Activated T-cell treated with anti-CD3 and anti-CD28 coated beads for 24 hours (primary cell): ENCODE measurements around the gene SPINK13.
"Not testable (repeated sequence)": the region's sequence is repeated elsewhere in the genome, so short reads cannot be mapped to it uniquely, and the experiment has no call there.

Experiments
- DNase-seq: peaks from one replicate; pipeline ENCODE4 v3.0.0-alpha.2; 2020; ENCODE audit warnings: low read depth

Gene SPINK13, protein sequence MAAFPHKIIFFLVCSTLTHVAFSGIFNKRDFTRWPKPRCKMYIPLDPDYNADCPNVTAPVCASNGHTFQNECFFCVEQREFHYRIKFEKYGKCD

DNA sequence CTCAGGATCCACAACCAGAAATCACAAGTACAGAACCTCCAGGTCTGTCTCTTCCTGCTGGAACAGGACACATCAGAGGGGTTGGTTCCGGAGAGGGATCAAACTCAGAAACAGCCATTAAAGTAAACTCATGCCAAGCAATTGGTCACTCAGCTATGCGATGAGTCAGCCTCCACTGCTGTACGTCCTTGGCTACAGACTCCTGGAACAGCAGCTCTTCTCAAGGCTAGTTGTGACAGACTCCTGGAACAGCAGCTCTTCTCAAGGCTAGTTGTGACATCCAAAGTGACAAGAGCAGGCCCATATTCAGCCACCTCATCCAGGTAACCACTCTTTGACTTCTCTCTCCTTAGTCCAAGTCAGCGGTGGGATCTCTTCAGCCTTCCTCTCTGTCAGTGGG, at the start of gene SPINK13:
Gene SPINK13 (plus strand): TSS at position 229 of the 400 bp plus-strand sequence. CDS start 1,279 bp downstream, outside the sequence.
- DNase-seq: no peak

DNA sequence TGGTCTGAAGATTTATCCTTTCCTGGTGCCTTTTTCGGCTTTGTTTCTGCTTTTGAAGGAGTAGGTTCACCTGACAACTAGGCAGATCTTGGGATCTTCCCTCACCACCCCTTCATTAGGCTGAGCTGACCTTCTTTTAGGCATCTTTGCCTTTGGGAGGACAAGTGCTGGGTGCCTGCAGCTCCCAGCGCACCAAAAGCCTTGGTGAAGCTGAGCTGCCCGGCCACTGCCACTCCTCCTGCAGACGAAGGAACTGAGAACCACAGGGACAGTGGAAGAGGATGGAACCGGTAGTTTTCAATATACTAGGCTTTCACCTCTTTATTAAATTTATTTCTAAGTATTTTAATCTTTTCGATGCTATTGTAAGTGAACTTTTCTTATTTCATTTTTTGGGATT, 47.1 kb upstream of the SPINK13 start:
- DNase-seq: no peak

DNA sequence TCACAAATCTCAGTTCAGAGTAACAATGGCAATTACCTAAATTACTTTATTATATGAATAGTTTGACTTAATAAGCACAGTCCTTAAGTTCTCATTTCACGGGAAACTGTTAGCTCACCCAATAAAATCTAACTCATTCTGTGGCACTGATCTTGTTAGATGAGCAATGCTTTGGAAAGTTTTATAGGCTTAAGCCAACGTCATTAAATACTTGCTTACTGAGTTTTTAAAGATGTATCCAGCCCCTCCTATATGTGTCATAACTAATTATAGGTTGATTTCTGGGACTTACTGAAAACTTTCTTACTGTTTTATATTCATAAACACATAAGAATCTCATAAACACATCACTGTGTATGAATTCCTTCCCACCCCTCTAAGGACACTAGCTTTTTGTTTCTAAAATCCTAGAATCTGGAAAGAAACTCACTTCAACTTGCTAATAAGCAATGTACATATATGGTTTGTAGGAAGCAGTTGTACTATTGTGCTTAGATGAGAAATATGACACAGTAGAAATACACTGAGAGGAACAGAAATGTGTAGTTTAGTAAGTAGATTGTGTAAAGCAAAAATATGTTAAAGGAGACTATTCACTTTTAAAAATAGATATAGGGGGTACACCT, 44.4 kb upstream of the SPINK13 start:
- no peak for DNase-seq

DNA sequence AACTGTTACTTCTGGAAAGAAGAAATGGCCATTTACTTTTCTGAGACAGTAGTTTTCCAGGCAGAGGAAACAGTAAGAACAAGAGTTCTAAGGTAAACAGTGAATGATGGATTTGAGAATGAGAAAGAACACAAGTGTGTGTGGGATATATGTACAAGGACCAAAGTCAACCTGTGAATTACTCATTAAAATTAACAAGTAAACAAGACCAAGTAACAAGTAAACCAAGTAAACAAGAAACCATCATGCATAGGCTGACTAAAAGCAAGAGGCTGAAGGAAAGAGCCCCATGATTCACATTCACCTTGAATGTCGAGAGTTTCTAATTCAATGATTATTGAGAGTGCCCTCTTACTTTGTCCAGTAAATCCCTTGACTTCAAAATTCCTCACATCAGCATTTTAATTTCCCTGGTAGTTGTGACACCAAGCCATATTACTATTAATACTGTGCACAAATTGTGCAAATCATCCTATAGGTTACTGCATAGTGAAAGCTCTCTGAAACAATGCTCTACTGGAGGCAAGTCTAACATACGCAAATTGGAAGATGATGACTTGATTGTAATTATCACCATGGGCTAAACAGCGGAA, 40.1 kb upstream of the SPINK13 start:
- DNase-seq: no peak

DNA sequence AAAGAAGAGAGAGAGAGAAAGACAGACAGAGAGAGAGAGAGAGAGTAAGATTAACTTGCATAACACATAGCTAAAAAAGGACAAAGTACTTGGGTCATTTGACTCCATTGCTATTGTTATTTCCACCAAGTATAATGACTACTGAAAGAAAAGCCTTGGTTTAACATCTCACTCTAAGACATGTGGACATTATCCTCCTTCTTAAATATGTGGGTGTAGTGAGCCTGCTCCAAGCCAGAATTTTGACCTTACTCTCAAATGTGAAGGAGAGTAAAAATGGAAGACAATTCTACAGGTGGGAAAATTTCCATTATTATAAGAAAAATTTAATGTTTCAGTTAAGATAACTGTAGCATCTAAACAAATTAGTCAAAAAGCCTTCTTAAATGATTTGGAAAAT, 38.8 kb upstream of the SPINK13 start:
- DNase-seq: no peak

DNA sequence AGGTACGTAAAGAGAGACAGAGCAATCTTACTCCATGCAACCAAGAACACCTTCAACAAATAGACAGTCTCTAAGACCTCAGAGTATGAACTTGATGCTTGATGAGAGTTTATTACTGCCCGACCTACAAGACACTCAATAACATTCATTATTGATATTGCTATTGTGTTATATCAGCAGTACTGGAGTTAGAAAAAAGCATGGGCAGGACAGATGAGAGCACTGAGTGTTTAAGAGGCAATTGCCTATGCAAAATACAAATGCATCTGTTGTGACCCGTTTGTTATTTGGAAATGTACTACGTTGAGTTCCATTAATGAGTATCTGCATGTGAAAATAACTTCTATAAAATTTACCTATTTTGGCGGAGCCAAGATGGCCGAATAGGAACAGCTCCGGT, 38.4 kb upstream of the SPINK13 start:
- no peak for DNase-seq

DNA sequence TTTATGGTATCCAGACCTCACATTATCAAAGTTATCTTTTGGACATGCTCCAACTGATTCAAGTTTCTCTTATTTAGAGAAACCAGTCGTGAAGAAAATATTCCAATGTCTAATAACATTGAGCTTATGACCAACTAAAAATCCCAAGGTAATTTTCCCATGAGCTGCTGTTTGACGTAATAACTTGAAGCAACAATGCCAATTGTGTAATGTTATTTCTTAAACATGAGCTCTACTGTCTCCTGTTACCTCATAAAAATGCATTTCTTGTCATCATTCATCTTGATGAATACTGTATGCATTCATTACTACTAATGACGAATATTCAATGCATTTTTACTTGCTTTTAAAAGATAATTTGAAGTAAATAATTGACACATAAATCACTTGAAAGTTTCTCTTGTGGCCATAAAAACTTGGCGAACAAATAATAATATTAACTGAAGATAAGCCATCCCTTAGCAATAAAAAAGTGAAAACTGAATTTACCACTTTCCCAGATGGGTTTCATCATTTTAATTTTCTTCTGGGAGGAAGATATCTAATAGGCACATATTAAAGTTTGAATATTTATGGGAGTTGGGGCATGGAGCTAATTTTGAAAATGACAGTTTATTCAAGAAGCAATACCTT, 30.7 kb upstream of the SPINK13 start:
- no peak for DNase-seq

DNA sequence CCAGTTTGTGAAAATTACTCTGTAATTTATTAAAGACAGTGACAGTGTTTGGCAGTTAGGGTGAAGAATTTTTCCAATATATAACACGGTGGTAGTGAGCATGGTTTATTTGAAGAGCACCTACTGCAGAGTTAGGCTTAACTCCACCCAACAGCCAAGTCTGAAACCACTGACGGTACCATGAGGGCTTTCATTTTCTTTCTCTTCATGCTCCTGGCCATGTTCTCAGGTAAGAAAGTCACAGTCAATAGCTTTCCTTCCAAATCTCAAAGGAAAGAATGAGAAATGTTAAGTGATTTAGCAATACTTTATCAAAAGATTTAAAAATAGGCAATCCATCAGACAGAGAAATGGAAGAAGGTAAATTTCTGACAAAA, 30.2 kb upstream of the SPINK13 start, which contains the start of gene MARCOL:
Gene MARCOL (plus strand): TSS at position 108 of the 377 bp plus-strand sequence. CDS start 73 bp downstream, at position 181.
- no peak for DNase-seq

DNA sequence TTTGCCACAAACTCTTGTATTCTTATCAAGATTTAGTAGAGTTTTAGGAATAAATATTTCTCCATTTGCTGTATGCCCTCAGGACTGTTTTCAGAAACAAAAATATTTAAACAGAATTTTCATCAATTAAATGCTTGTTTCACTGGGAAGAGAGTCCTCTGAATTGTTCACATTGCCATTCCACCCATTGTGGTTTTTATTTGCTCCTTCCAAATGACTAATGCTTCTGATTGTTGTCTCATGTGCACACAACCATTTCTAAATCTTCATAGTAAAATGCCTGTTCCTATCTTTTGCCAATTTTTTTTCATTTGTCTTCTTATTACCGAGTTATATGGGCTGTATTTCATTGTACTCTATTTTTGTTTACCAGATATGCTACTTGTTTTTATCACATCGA, 19.7 kb upstream of the SPINK13 start:
- DNase-seq: no peak

DNA sequence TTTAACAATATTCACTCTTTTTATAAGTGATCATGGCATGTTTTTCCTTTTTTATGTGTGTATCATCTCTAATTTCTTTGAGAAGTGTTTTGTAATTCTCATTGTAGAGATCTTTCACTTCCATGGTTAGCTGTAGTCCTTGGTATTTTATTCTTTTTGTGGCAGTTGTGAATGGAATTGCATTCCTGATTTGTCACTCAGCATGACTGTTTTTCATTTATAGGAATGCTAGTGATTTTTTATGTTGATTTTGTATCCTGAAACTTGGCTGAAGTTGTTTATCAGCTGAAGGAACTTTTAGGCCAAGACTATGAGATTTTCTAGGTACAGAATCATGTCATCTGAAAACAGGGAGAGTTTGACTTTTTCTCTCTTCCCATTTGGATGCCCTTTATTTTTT, 13.1 kb upstream of the SPINK13 start:
- DNase-seq: no peak

DNA sequence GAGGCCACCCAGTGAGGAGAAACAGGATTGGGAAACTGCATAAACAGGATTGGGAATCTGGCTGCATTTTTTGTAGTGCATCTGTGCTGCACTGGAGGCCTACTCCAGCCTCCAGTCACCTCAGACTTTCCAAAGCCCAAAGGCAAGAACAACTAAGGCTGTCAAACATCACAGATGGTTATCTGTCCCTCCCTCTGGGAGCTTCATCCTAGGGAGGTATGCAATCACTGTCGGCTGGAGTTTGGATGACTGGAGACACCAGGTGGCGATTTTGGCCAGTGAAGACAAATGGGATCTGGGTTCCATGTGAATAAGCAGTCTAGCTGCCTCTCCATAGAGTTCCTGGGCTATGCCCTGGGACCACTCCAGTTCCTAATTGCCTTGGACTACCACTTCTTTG, 9.3 kb upstream of the SPINK13 start:
- DNase-seq: no peak

DNA sequence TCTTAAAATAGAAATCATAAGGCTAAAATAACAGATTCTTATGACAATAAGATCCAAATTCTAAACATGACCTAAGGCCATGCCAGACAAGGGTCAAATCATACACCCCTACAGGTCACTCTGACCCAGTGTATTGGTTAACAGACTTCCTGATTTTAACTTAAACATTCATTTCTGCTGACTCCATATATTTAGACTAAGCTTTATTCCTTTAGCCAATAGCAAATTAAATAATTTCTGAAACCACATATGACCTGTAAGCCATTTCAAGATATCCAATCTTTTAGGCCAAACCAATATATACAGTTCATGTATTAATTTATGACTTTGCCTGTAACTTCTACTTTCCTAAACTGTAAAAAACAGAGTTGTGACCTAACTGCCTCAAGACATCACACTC, 7.4 kb upstream of the SPINK13 start:
- no peak for DNase-seq

DNA sequence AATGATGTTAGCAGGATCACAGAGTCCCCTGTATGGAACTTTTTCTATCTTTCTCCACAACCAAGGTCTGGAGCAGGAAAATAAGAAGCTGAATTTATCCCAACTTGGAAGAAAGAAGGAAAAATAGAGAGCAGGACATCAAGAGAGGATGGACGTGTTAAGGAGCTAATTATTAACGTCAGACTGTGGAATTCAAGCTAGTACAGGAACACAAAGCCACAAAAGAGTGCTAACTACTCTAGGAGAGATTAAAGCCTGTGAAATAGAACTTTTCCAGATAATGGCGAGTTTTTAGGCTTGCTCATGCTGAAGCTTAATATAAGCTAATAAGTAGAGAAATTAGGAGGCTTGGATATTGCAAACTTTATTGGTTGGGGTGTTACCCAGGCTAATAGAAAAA, 632 bp upstream of the SPINK13 start:
- no peak for DNase-seq

DNA sequence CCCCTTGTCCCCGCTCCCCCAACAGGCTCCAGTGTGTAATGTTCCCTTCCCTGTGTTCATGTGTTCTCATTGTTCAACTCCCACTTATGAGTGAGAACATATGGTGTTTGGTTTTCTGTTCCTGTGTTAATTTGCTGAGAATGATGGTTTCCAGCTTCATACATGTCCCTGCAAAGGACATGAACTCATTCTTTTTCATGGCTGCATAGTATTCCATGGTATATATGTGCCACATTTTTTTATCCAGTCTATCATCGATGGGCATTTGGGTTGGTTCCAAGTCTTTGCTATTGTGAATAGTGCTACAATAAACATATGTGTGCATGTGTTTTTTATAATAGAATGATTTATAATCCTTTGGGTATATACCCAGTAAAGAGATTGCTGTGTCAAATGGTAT, 6.5 kb downstream of the SPINK13 start:
- DNase-seq: not testable (repeated sequence)

DNA sequence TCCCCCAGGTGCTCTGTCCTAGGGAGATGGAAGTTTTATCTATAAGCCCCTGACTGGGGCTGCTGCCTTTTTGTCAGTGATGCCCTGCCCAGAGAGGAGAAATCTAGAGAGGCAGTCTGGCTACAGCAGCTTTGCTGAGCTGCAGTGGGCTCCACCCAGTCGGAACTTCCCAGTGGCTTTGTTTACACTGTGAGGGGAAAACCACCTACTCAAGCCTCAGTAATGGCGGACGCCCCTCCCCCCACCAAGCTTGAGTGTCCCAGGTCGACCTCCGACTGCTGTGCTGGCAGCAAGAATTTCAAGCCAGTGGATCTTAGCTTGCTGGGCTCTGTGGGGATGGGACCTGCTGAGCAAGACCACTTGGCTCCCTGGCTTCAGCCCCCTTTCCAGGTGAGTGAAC, 12.3 kb downstream of the SPINK13 start:
- DNase-seq: not testable (repeated sequence)

DNA sequence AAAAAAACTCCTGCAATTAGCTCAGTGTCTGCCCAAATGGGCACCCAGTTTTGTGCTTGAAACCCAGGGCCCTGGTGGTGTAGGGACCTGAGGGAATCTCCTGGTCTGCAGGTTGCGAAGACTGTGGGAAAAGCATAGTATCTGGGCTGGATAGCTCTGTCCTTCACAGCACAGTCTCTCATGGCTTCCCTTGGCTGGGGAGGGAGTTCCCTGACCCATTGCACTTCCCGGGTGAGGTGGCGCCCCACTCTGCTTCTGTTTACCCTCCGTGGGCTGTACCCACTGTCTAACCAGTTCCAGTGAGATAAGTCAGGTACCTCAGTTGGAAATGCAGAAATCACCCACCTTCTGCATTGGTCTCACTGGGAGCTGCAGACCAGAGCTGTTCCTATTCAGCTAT, 12.7 kb downstream of the SPINK13 start:
- not testable (repeated sequence) for DNase-seq

DNA sequence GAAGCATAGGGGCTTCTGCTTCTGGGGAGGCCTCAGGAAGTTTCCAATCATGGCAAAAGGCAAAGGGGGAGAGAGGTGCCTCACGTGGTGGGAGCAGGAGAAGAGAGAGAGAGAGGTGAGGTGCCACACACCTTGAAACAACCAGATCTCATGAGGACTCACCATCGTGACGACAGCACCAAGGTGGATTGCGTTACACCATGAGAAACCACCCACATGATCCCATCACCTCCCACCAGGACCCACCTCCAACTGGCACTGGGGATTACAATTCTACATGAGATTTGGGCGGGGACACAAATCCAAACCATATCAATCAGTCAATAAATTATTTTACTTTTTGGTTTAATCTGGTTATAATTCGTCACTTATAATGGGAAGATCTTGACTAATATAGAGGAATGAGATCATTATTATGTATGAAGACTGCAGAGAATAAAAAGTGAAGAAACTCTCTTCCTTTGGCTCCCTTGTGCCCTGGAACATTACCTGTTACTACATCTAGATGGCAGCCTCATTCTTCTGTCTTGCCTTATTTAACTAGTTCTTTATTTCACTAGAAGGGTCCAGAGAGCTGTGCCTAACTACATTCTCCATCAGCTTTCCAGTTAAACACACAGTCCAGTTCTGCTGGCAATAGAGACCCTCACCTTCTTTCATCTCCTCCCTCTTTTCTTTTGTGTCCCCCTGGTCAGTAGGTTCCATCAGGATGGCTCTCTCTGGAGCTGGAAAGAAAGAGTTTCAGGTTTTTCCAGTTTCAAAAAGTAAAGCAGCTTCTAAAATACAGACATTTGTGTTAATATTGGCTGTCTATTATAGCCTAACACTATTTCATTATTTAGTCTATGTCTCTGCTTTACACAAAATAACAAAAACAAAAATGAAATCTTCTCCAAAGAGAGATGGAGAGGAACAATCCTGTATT, 21.9 kb downstream of the SPINK13 start:
- no peak for DNase-seq

DNA sequence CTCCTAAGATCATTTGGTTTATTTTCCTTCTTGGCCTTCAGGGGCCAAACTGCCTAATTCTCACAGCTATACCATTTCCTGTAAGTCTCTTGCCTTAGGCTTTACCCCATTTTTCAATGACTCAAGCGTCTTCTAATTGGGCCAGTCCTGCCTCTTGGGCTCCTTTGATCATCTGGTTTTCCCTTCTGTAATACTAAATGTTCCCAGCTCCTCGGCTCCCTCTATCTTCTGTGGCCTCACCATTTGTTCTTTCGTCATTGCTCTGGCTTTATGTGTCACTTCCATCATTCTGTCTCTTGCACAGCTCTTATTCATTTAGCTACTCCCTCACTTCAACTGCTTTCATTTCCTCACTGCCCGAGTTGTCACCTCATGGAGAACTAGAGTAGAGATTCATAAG, 29.1 kb downstream of the SPINK13 start:
- DNase-seq: no peak

DNA sequence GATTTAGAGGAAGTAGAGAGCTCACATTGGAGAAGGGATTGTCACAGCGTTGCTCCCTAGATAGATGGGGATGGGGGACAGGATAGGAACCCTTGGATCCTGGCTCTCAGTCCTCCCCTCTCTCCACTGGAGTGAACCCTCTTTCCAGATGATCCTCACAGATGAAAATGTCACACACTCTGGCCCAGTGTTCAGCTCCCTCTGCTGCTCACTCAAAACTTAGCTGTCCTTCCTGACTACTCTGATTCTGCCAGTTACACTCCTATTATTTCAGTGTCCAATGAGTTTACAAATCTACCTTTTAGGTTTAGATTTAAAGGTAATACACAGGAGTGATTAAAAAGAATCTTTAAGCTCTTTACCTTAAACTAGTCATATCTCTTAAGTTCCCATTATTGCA, 37.9 kb downstream of the SPINK13 start:
- DNase-seq: no peak

DNA sequence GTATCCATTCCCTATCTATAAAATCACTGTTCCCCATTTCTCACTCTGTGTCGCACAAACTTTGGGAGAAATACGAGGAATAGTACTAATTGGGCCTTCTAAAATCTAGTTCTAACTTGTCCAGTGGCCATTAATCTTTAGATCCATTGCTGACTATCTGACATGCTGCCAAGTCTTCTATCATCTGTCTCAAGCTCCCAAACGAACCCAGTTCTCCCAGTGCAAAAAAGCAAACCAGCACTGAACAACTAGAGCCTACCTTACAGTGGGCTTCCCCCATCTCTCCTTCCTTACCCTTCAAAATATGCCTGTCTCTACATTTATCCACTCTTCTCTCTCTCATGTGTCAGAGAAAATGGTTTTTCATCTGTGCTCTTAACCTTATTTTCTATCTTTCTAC, 40.4 kb downstream of the SPINK13 start:
- DNase-seq: no peak

DNA sequence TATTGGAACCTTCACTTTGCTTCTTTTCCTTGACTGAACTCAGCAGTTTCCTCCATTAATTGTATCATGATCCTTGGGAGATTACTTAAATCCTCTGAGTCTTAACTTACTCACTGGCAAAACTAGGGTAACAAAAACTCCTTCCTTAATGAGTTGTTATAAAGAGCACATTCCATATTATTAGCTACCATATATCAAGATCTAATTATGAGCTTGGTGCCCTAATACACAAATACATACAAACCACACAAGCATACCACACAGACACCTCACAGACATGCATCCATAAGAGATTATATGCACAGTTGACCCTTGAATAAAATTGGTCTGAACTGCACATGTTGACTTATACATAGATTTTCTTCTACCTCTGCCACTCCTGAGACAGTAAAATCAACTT, 41.2 kb downstream of the SPINK13 start:
- DNase-seq: no peak

DNA sequence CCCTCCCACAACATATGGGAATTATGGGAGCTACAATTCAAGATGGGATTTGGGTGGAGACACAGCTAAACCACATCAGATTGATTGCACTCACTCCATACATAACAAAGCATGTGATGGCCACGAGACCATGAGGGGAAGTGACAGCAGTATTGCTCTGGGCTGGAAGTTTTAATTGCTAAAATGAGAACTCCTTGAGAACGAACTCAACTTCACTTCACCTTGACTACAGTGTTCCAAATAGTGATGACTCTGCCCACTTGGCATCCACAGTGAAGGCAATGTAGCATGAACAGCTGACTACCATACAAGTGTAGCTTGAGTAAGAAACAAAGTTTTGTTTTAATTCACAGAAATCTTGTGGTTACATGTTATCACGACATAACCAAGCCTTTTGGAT, 42.9 kb downstream of the SPINK13 start:
- no peak for DNase-seq
